GM19324 (cell line): ENCODE results near the gene WDR88.
"Not testable (repeated sequence)": the region's sequence is repeated elsewhere in the genome, so short reads cannot be mapped to it uniquely, and the experiment has no call there.

Experiments
- ATAC-seq: cut with Tn5 transposase; IDR thresholded peaks from one replicate; pipeline ENCODE4 v1.9.1; 2021; ENCODE audit warnings: mild to moderate bottlenecking, moderate library complexity; ENCODE audit not compliant: unreplicated experiment, low FRiP score

WDR88 gene

DNA sequence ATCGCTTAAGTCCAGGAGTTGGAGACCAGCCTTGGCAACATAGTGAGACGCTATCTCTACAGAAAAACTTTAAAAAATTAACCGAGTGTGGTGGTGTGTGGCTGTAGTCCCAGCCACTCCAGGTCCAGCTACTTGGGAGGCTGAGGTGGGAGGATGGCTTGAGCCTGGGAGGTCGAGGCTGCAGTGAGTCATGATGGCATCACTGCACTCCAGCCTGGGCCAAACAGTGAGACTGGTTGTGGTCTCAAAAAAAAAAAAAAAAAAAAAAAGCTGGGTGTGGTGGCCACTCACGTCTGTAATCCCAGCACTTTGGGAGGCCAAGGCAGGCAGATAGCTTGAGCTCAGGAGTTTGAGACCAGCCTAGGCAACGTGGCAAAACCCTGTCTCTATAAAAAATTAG is 34.1 kb downstream of the WDR88 start:
- not testable (repeated sequence) for ATAC-seq

DNA sequence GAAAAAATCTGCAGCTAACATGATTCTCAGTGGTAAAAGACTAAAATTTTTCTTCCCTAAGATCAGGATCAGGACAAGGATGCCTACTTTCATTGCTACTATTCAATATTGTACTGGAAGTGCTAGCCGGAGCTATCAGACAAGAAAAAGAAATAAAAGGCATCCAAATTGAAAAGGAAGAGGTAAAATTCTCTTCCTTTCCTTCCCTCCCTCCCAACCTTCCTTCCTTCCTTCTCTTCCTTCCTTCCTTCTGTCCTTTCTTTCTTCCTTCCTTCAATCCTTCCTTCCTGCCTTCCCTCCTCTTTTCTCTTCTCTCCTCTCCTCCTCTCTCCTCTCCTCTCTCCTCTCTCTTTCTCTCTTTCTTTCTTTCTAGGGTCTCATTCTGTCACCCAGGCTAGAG is 35.5 kb downstream of the WDR88 start:
- no peak for ATAC-seq

DNA sequence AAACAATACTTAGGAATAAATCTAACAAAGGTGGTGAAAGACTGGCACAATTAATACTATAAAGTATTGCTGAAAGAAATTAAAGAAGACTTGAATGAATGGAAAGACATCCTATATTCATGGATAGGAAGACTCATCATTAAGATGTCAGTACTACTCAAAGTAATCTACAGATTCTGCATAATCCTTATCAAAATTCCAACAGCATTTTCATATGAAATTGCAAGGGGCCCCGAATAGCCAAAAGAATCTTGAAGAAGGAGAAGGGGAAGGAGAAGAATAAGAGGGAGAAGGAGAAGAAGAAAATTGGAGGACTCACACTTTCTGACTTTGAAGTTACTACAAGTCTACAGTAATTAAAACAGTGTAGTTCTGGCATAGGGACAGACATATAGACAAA is 36.6 kb downstream of the WDR88 start:
- ATAC-seq: no peak

DNA sequence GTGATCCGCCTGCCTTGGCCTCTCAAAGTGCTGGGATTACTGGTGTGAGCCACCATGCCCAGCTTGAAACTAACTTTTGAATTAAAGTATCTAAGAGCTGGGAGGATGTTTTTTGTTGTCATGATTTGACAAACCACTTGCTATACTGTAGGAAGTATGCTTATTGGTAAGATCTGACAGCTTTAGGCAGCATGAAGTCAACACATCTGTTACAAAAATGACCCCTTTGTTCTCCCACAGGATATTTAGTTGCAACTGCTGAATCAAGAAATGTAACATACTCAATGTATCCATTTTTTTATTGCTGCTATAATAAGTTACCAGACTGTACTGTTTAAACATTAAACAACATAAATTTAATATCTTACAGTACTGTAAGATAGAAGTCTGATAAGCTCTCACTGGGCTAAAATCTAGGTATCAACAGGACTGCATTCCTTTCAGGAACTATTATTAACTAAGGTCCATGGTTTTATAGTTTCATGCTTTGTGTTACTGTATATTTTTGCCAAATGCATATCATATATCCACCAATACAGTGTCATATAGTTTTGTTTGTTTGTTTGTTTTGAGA is 39.4 kb downstream of the WDR88 start:
- ATAC-seq: no peak

DNA sequence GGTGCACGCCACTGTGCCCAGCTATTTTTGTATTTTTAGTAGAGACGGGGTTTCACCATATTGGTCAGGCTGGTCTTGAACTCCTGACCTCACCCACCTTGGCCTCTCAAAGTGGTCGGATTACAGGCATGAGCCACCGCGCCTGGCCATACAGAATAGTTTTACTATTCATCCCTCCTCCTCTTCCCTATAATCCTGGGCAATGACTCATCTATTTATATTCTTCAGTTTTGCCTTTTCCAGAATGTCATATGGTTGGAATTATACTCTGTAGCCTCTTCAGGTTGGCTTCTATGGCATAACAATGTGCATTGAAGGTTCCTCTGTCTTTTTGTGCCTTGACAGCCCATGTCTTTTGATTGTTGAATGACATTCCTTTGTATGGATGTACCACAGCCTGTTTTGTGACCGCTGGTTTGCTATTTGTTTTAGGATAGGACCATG is 40.0 kb downstream of the WDR88 start:
- no peak for ATAC-seq

DNA sequence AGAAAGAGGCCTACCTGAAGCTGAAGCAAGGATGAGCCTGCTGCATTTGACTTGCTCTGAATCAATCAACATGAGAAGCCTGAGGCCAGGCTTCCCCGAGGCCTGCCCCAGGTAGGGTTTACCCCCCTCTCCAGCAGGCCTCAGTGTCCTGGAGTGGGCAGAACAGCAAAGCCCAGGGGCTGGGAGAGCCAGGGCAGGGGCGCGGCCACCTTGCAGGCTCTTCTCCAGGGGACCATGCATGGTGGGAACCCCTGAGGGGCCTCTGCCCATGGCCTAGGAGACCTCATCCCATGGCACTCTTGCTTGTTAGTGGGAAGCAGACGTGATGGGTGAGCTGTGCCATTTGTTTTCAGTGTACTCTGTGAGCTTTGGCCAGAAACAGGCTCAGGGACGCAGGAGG is 42.3 kb downstream of the WDR88 start:
- ATAC-seq: no peak

DNA sequence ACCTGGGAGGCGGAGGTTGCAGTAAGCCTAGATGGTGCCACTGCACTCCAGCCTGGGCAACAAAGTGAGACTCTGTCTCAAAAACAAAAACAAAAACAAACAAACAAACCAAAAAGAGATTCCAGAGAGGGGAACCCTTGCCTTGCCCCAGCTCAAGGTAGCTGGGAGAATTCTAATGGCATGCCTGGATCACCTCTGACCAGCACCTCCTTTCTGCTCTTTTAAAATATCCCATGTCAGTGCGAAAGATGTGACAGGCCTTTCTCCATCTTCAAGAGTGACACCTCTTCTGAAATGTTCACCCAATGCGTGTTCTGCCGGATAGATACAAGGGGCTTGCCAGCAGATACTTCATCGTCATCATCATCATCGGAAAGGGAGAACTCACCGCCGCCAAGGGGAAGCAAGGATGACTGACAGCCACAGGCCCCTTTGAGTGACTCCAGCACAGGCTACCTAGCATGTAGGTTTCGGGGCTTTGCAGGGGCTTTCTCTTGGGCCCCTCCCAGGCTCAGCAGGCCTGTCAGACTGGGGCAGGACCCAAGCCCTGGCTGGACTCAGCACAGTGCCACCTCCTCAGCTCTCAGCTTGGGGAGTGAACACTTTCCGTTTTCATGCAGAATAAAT is 43.4 kb downstream of the WDR88 start:
- ATAC-seq: no peak

DNA sequence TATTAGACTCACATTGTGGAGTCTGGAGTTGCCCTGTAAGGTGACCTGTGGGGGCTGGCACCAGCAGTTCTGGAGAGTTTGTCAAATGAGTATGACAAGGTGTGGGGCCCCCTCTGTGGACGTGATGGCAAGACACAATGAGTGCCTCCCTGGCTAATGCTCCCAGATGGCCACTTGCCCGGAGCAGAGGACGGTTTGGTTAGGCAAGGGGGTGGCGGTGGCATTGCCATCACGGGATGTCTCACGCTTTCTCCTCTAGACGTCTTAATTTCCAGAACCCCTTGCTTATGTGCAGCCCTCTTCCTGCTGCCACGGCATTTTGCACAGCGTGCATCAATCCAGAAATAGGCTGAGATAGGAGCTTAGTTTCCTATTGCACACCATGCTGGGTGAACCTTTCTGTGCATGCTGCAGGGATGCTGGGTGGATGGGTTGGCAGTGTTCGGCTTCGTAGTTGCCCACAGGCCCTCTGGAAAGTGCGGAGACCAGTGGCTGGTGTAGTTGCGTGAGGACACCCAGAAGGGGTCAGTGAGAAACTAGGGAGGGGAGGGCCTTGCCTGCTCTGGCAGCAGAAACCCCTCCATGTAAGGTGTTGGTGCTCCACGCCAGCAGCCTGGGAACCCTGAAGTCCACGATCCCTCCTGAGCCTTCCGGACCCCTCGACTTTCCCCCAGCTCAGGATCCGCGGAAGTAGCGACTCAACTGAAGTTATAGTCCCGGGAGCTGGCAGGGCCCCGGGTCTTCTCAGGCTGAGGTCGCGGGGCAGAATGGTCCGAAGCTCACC is 44.2 kb downstream of the WDR88 start:
- ATAC-seq: no peak

DNA sequence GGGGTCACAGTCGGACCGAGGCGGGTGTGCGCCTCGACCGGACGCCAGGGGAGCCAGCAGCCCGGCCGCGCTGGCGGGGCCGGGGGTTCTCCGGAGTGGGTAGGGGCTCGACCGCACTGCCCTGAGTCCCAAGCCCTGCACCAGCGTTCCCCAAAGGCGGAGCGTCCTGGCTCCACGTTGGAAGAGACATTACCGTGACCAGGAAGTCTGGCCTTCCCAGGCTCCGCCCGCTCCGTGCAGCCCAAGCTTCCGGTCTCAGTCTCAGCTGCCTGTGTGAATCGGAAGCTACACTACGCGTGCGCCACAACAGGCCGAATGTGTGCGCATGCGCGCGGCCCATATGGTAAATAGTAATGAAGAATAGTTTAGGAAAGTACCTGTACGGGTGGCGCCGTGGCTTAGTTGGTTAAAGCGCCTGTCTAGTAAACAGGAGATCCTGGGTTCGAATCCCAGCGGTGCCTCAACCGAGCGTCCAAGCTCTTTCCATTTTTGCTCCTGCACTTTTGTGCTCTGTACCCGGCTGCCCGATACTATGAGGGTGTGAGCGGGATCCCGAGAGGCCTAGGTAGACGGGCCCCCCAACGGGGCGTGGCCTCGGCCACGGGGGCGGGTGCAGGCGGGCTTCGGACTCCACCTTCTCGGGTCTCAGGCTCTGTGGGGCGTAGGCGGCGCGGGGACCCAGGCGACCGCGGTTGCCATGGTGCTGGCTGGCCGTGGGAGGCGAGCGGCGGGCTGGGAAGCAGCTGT is 44.9 kb downstream of the WDR88 start:
- peak; percentile 85 for ATAC-seq

DNA sequence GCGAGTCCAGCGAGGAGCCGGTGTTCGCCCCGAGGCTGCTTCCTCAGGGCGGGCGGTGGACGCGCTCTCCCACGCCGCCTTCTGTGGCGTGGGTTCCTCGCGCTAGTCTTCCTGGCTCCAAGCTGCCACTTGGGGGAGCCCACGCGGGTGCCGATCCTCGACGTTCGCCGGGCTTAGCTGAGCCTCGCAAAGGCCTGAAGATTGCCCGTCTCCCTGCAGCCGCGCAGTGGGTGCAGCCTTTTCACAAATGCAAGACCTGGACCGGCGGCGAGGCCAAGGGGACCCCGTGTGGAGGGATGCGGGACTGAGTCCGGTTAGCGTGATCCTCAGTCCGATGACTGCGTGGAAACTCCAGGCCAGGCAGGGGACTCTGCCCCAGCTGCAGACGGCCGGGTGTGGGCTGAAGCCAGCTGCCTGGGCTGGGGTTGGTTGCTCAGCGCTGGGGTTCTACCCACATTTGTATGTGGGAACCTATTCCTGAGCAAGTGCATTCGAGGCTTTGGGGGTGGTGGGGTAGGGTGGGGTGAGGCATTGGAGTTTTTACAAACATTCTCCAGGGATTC is 45.6 kb downstream of the WDR88 start:
- ATAC-seq: peak; percentile 19

DNA sequence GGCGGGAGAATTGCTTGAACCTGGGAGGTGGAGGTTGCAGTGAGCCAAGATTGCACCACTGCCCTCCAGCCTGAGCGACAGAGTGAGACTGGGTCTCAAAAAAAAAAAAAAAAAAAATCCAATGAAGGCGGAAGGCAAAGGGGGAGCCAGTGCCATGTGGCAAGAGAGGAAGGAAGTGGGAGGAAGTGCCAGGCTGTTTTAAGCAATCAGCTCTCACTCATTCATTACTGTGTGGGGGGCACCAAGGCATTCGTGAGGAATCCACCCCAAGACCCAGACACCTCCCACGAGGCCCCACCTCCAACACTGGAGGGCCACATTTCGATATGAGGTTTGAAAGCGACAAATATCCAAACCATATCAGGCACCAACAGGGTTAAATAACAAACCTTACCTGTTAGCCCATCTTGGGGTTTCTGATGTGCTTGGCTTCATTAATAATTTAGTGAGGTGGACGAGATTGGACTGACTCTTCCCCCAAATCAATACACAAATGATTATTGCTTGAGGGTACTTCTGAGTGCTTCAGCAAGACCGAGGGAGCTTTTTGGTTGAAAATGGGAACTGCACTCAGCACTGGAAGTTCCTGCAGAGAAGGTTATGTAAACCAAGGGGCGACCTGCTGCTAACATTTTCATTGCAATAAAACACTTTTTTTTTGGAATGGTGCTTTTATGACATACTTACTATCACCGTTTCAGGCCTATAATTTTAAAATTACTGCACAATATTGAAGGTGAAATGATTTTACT is 54.7 kb downstream of the WDR88 start:
- no peak for ATAC-seq

DNA sequence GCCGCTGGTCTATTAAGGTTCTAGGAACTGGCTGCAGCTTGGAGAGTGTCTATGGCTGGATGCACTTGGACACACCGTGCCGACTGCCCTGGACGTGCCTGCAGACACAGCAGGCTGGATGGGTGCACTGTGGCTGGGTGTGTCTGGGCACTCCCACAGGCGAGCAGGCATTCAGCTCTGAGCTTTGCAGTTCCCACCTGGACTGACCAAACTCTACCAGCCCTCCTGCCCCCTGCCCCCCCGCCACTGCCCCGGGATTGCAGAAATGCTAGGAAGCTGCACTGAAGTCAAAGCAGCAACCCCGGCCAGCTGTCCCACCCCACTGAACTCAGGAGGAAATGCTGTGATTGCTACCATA is 55.2 kb downstream of the WDR88 start:
- ATAC-seq: no peak

DNA sequence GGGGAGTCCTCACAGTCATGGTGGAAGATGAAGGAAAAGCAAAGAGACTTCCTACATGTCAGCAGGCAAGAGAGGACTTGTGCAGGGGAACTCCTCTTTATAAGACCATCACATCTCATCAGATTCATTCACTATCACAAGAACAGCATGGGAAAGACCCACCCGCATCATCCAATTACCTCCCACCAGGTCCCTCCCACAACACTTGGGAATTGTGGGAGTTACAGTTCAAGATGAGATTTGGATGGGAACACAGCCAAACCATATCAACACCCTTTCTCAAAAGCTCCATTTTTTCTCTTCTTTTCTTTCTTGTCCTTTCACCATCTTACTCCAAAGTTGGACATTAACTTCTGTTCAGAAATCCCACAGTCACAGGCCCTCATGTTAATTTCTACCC is 57.5 kb downstream of the WDR88 start:
- no peak for ATAC-seq

DNA sequence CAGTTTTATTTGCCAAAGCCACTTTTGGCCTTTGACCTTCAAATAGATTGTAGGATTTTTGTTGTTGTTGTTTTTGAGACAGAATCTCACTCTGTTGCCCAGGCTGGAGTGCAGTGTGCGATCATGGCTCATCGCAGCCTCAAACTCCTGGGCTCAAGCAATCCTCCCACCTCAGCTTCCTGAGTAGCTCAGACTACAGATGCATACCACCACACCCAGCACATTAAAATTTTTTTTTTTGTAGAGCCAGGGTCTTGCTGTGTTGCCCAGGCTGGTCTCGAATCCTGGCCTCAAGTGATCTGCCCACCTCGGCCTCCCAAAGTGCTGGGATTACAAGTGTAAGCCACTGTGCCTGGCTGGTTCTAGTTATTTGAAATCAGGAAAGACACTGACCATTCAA is 59.2 kb downstream of the WDR88 start:
- ATAC-seq: not testable (repeated sequence)

DNA sequence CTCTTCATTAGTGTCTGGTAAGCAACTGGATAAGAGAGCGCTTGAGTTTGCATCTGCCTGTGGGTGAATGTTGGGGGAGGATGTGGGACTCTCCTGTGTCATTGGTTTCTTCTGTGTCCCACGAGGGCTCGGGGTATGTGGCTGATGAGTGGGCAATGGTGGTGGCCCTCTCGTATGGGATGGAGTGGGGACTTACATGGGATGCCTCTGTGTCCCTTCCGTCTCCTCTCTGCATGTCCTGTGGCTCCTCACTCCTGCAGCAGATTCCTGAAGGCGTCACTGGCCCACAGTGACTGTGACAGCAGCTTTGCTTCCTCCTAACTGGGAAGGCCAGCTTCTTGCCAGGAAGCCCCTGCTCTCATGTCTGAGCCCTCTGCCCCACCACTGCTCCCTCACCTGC is 59.6 kb downstream of the WDR88 start:
- ATAC-seq: no peak

DNA sequence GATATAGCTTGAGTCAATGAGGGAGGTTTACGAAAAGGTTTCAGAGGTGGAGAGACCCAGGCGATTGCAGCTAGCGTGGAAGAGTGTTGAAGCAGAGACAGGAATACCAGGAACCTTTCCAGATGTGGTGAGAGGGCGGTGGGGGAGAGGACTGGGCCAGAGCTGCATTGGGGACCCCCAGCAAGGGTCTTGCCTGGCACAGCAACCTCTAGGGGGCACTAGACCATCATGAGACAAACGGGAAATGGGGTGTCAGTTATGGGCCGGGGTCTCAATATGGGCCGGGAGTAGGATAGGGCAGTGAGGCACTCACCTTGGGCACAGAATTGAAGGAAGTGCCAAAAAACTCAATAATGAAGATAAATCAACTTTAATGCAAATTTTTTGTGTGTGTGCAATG is 60.1 kb downstream of the WDR88 start:
- no peak for ATAC-seq

DNA sequence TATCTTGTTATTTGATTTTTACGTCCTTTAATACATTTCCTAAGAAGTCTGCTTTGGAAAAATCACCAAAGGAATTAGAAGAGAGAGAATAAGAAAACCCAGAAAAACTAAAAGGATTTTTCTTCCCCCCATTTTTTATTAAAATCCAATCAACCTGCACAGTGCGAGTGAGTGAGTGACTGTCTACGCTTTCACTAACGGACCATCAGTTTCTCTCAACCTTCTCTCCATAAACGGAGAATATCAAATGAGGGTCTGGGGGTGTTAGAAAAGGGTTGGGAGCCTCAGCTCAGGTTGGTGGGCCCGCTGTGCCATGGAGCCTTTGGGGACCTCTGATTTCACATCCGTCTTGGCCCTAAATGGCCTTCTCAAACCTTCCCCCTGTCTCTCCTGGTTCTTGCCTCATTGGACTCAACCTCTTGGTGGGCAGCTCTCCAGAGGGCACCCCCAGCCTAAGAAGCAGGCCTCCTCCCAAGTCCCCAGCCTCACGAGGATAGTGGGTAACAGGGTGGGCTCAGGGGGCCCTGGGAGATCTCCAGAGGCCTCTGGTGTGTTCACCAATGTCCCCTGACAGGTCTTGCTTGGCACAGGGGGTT is 61.5 kb downstream of the WDR88 start:
- ATAC-seq: no peak

DNA sequence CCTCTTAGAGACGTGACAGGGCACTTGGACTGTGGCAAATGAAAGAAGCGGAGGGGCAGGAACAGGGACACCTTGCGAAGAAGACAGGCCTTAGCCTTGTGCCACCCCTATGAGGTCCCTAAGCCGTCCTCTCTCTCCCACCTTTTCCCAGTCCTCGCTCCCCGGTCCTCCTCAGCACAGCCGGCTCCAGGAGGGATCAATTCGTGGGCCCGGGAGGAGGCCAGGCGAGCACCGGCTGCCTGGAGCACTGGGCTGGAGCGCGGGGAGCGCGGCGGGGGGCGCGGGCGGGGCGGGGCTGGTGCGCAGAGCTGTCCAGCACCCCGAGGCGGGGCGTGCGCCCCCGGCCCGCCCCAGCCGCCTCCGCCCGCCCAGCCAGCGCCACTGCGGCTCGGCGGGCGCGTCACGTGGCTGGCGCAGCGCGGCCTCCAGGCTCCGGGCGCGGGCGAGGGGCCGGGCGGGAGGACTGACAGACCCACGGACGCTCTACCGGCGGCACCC is 62.0 kb downstream of the WDR88 start, which contains the start of gene LRP3:
Gene LRP3 (plus strand): TSS at position 466 of the 498 bp plus-strand sequence. CDS start 456 bp downstream, outside the sequence.
- no peak for ATAC-seq

DNA sequence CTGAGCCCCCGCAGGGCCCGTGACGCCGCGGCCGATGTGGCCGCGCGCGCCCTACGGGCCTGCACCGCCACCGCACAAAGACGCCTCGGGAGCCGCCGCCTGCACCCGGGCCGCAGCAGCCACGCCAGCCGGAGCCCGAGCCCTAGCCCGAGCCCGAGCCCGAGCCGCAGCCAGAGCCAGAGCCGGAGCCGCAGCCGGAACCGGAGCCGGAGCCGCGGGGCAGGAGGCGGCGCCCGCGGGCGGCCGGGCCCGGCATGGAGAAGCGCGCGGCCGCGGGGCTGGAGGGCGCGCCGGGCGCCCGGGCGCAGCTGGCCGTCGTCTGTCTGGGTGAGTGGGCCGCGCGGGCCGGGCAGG is 62.6 kb downstream of the WDR88 start:
- ATAC-seq: no peak
